Bronchial epithelial cell (primary cell): ENCODE results near the gene ANKH. TPM values are rescaled to one million over a fixed set of nuclear protein-coding genes. Genes with fewer than 3 reads are reported as not detected.

Experiments
- DNase-seq: peaks from one replicate; pipeline ENCODE4 v3.0.0-alpha.2; 2010; ENCODE audit warnings: low read depth
- FAIRE-seq: peaks from 2 replicates; lab custom pipeline; 2011; peaks lifted over from hg19 to GRCh38; lab: Jason Lieb, UNC
- H3K27me3 ChIP-seq: 2 replicates; pipeline ENCODE4 v1.5.1; 2011; ENCODE audit warnings: low read length; ENCODE audit not compliant: control insufficient read depth, insufficient read depth
- H3K36me3 ChIP-seq: 2 replicates; pipeline ENCODE4 v1.5.1; 2011; ENCODE audit warnings: low read length; ENCODE audit not compliant: control insufficient read depth, insufficient read depth
- H3K4me3 ChIP-seq: 2 replicates; pipeline ENCODE4 v1.5.1; 2011; ENCODE audit warnings: mild to moderate bottlenecking, low read depth, low read length, control low read depth
- total RNA-seq: library from RNA; depleted of rRNA; stranded (reverse); fragments of >200 nt; gene quantifications from 2 replicates; pipeline ENCODE4 v1.2.1, GENCODE V29; 2014
- TF ChIP-seq, protein P1 (sequence below): IDR thresholded peaks from 2 replicates; pipeline ENCODE4 v1.5.1; 2011; ENCODE audit warnings: mild to moderate bottlenecking, moderate library complexity, low read length, control low read depth, inconsistent platforms; ENCODE audit not compliant: insufficient read depth, severe bottlenecking

Gene ANKH
- total RNA-seq, 1 donor from 2014 or later: 12.9 TPM

DNA sequence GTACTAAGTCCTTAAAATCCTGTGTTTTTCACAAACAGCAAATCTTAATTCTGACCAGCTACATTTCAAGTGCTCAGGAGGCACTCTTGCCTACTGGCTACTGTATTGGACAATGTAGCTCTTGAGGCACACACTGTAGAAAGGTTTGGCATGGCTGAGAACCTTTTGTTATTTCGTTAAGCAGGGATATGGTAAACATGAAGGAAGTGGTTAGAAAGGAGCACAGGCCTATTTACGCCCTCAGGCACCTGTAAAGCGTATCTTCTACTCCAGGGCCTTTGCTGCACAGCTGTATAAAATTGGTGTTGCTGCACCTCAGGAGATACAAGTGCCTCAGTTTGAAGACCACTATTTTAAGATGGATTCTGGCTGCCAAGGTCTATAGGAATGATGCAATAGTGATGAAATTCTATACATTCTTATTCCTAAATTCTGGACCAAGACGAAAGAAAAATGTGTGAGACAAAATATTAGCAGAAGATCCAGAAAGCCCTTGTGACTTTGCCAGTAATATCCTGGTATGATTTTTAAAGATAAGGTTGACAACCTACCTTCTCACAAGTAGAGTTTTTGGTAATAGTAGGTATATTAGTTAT is 216.3 kb downstream of the ANKH start:
- Histone ChIP-seq H3K27me3 (no peaks in the 10 kb centered on the region), H3K4me3 (no peak overlapping the region), H3K36me3 (no peaks in the 10 kb centered on the region)
- TF ChIP-seq, protein P1, sequence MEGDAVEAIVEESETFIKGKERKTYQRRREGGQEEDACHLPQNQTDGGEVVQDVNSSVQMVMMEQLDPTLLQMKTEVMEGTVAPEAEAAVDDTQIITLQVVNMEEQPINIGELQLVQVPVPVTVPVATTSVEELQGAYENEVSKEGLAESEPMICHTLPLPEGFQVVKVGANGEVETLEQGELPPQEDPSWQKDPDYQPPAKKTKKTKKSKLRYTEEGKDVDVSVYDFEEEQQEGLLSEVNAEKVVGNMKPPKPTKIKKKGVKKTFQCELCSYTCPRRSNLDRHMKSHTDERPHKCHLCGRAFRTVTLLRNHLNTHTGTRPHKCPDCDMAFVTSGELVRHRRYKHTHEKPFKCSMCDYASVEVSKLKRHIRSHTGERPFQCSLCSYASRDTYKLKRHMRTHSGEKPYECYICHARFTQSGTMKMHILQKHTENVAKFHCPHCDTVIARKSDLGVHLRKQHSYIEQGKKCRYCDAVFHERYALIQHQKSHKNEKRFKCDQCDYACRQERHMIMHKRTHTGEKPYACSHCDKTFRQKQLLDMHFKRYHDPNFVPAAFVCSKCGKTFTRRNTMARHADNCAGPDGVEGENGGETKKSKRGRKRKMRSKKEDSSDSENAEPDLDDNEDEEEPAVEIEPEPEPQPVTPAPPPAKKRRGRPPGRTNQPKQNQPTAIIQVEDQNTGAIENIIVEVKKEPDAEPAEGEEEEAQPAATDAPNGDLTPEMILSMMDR: no peak
- FAIRE-seq: no peak
- no peak for DNase-seq

Other genes starting within 250 kb of the ANKH start
- gene OTULIN, start 207.1 kb downstream of the ANKH start, total RNA-seq: 19.6 and 36.6 TPM in 2 replicates